ENCODE data around the gene CDCP1. TPM values are rescaled to one million over a fixed set of nuclear protein-coding genes. Genes with fewer than 3 reads are reported as not detected.
"Not testable (repeated sequence)": the region's sequence is repeated elsewhere in the genome, so short reads cannot be mapped to it uniquely, and the experiment has no call there.

CDCP1 gene
- total RNA-seq, 1 experiment from 2014 or later = 66.9 TPM

- Mint-ChIP-seq H3K27ac (ENCODE audit: unreplicated experiment) (no peak overlapping the region), H3K36me3 (ENCODE audit: insufficient read depth, unreplicated experiment) (no peaks in the 10 kb centered on the region), H3K27me3 (ENCODE audit: unreplicated experiment) (no peaks in the 10 kb centered on the region), H3K4me3 (ENCODE audit: low read depth, unreplicated experiment) (no peak overlapping the region), H3K4me1 (ENCODE audit: low read depth, unreplicated experiment) (no peaks in the 10 kb centered on the region), H3K9me3 (ENCODE audit: low read depth, unreplicated experiment) (no peaks in the 10 kb centered on the region)
- no TSS peak for BruUV-seq (replicated peaks)
- CTCF ChIA-PET = no interaction called here
- no peak for DNase-seq
- no peak for TF ChIP-seq CTCF (IDR thresholded peaks at IDR 0.05; ENCODE audit: unreplicated experiment)
- intact Hi-C loops (cut with micrococcal nuclease; ENCODE audit: unreplicated experiment) = no loop called here
Observed at GRCh38 chr3:45081506-45082141, 64.6 kb downstream of the CDCP1 start.

GRCh38 chr3:45080824-45081223 lies 65.4 kb downstream of the CDCP1 start:
- no TSS peak for BruUV-seq (replicated peaks)
- Mint-ChIP-seq H3K27ac (ENCODE audit: unreplicated experiment) (no peak overlapping the region), H3K4me3 (ENCODE audit: low read depth, unreplicated experiment) (no peak overlapping the region), H3K27me3 (ENCODE audit: unreplicated experiment) (no peaks in the 10 kb centered on the region), H3K36me3 (ENCODE audit: insufficient read depth, unreplicated experiment) (no peaks in the 10 kb centered on the region), H3K9me3 (ENCODE audit: low read depth, unreplicated experiment) (no peaks in the 10 kb centered on the region), H3K4me1 (ENCODE audit: low read depth, unreplicated experiment) (no peaks in the 10 kb centered on the region)
- intact Hi-C loops (cut with micrococcal nuclease; ENCODE audit: unreplicated experiment) = no loop called here
- CTCF ChIA-PET = no interaction called here
- DNase-seq = no peak
- TF ChIP-seq CTCF (IDR thresholded peaks at IDR 0.05; ENCODE audit: unreplicated experiment) = no peak

- no TSS peak for BruUV-seq (replicated peaks)
- H3K27me3 Mint-ChIP-seq (ENCODE audit: unreplicated experiment) = peaks cover 5% of the 10 kb centered on the region
- H3K9me3 Mint-ChIP-seq (ENCODE audit: low read depth, unreplicated experiment) = no peaks in the 10 kb centered on the region
- CTCF ChIA-PET = no interaction called here
- no peaks in the 10 kb centered on the region for H3K4me1 Mint-ChIP-seq (ENCODE audit: low read depth, unreplicated experiment)
- no peak overlapping the region for H3K27ac Mint-ChIP-seq (ENCODE audit: unreplicated experiment)
- no peaks in the 10 kb centered on the region for H3K36me3 Mint-ChIP-seq (ENCODE audit: insufficient read depth, unreplicated experiment)
- no peak overlapping the region for H3K4me3 Mint-ChIP-seq (ENCODE audit: low read depth, unreplicated experiment)
- intact Hi-C loops (cut with micrococcal nuclease; ENCODE audit: unreplicated experiment) = no loop called here
- no peak for DNase-seq
- TF ChIP-seq CTCF (IDR thresholded peaks at IDR 0.05; ENCODE audit: unreplicated experiment) = no peak
Observed at GRCh38 chr3:45079715-45080114, 66.5 kb downstream of the CDCP1 start.

GRCh38 chr3:45078910-45079522 lies 67.2 kb downstream of the CDCP1 start:
- Mint-ChIP-seq H3K4me1 (ENCODE audit: low read depth, unreplicated experiment) (no peaks in the 10 kb centered on the region), H3K27ac (ENCODE audit: unreplicated experiment) (no peak overlapping the region), H3K4me3 (ENCODE audit: low read depth, unreplicated experiment) (no peak overlapping the region), H3K27me3 (ENCODE audit: unreplicated experiment) (peaks cover 12% of the 10 kb centered on the region), H3K9me3 (ENCODE audit: low read depth, unreplicated experiment) (no peaks in the 10 kb centered on the region), H3K36me3 (ENCODE audit: insufficient read depth, unreplicated experiment) (no peaks in the 10 kb centered on the region)
- intact Hi-C loops (cut with micrococcal nuclease; ENCODE audit: unreplicated experiment) = no loop called here
- no peak for DNase-seq
- TF ChIP-seq CTCF (IDR thresholded peaks at IDR 0.05; ENCODE audit: unreplicated experiment) = peak; percentile 27
- no TSS peak for BruUV-seq (replicated peaks)
- CTCF ChIA-PET = interaction anchor here (0.7 kb wide), 1 partner anchor 146 kb away, joined by 3 read pairs; no protein-coding TSS in a partner anchor

DNA sequence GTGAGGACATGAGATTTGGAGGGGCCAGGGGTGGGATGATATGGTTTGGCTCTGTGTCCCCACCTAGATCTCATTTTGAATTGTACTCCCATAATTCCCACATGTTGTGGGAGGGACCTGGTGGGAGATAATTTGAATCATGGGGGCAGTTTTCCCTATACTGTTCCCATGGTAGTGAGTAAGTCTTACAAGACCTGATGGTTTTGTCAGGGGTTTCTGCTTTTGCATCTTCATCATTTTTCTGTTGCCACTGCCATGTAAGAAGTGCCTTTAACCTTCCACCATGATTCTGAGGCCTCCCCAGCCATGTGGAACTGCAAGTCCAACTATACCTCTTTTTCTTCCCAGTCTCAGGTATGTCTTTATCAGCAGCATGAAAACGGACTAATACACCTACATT lies 67.9 kb downstream of the CDCP1 start:
- H3K4me1 Mint-ChIP-seq (ENCODE audit: low read depth, unreplicated experiment); intact Hi-C loops (cut with micrococcal nuclease; ENCODE audit: unreplicated experiment); CTCF ChIA-PET: not testable (repeated sequence)

More for the DNA sequence above, 67.9 kb downstream of the CDCP1 start:
- not testable (repeated sequence) for H3K4me3 Mint-ChIP-seq (ENCODE audit: low read depth, unreplicated experiment); DNase-seq; H3K27ac Mint-ChIP-seq (ENCODE audit: unreplicated experiment); H3K36me3 Mint-ChIP-seq (ENCODE audit: insufficient read depth, unreplicated experiment); H3K9me3 Mint-ChIP-seq (ENCODE audit: low read depth, unreplicated experiment)
- H3K27me3 Mint-ChIP-seq (ENCODE audit: unreplicated experiment) = peaks cover 18% of the 10 kb centered on the region
- BruUV-seq (replicated peaks) = TSS peak; percentile 9

All from Calu3 (cell line).